ENCODE data around the gene JAM3. TPM values are rescaled to one million over a fixed set of nuclear protein-coding genes. Genes with fewer than 3 reads are reported as not detected.

JAM3 gene
- total and polyA plus RNA-seq, 2 donors (not counting 1 experiment from before 2014, with no cell fraction given), result 44.1 to 85.7 TPM

DNA sequence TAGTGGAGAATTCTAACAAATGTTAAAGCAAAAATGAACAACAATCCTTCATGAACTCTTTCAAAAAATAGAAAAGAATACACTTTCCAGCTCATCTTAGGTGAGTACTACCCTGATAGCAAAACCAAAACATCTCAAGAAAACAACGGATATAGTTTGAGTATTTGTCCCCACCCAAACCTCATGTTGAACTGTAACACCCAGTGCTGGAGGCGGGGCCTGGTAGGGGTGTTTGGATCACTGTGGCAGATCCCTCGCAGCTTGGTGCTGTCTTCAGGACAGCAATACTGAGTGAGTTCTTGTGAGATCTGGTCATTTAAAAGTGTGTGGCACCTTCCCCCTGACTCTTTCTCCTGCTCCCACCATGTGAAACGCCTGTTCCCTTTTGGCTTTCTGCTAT lies 127.9 kb downstream of the JAM3 start:
- H3K27ac ChIP-seq (ENCODE audit: insufficient read depth, low read length), result no peak overlapping the region

DNA sequence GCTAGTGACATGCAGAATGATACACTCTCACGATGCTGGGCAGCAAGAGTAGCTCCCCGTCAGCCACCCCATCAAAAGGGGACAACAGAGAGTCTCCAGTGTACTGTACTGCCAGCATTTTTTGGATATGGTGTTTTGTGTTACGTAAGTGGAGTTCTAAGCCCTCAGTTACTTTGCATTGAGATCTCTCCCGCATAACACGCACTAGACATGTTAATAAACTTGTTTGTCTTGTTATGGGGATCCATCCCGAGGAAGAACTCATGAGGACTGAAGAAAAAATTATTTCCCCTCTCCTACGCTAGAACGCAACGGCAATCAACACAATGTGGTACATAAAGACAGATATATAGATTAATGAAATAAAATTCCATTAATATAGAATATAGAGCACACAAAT lies 130.7 kb downstream of the JAM3 start:
- Histone ChIP-seq H3K36me3 (ENCODE audit: control insufficient read depth, insufficient read depth, low read length) (peaks cover 5% of the 10 kb centered on the region), H3K79me2 (ENCODE audit: control insufficient read depth, insufficient read depth, low read length) (no peaks in the 10 kb centered on the region), H3K4me3 (replicated peaks in 1 of 4; ENCODE audit: control extremely low read depth in 1 of 4, insufficient read depth in 1 of 4, low read depth in 3 of 4, low read length in 4 of 4) (no peak overlapping the region), H4K20me1 (ENCODE audit: control insufficient read depth, extremely low read depth, insufficient read depth, low read length) (no peaks in the 10 kb centered on the region), H3K4me1 (ENCODE audit: control insufficient read depth, extremely low read depth, insufficient read depth, low read length) (no peaks in the 10 kb centered on the region), H3K27ac (ENCODE audit: insufficient read depth, low read length) (no peak overlapping the region), H3K9ac (ENCODE audit: insufficient read depth, low read length) (no peak overlapping the region), H3K27me3 (ENCODE audit: control insufficient read depth, insufficient read depth, low read length) (no peaks in the 10 kb centered on the region), H2AFZ (ENCODE audit: low read length) (no peak overlapping the region), H3K9me3 (ENCODE audit: control insufficient read depth, insufficient read depth, low read depth, low read length) (no peaks in the 10 kb centered on the region), H3K4me2 (ENCODE audit: extremely low read depth, insufficient read depth, low read length) (no peak overlapping the region)
- no peak for DNase-seq (ENCODE audit: low read depth in 2 of 2)
- TF ChIP-seq, protein P1, sequence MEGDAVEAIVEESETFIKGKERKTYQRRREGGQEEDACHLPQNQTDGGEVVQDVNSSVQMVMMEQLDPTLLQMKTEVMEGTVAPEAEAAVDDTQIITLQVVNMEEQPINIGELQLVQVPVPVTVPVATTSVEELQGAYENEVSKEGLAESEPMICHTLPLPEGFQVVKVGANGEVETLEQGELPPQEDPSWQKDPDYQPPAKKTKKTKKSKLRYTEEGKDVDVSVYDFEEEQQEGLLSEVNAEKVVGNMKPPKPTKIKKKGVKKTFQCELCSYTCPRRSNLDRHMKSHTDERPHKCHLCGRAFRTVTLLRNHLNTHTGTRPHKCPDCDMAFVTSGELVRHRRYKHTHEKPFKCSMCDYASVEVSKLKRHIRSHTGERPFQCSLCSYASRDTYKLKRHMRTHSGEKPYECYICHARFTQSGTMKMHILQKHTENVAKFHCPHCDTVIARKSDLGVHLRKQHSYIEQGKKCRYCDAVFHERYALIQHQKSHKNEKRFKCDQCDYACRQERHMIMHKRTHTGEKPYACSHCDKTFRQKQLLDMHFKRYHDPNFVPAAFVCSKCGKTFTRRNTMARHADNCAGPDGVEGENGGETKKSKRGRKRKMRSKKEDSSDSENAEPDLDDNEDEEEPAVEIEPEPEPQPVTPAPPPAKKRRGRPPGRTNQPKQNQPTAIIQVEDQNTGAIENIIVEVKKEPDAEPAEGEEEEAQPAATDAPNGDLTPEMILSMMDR (conservative IDR thresholded peaks at IDR 0.05 in 1 of 2, IDR thresholded peaks at IDR 0.05 in 1 of 2; ENCODE audit: low read depth in 1 of 2, low read length in 2 of 2), result no peak
- no peak for TF ChIP-seq EZH2 (IDR thresholded peaks at IDR 0.05; ENCODE audit: low read length, missing control alignments)

More for the DNA sequence above, 127.9 kb downstream of the JAM3 start:
- H4K20me1 ChIP-seq (ENCODE audit: control insufficient read depth, extremely low read depth, insufficient read depth, low read length), result no peaks in the 10 kb centered on the region
- TF ChIP-seq, protein P1 (conservative IDR thresholded peaks at IDR 0.05 in 1 of 2, IDR thresholded peaks at IDR 0.05 in 1 of 2; ENCODE audit: low read depth in 1 of 2, low read length in 2 of 2), result no peak
- no peak for TF ChIP-seq EZH2 (IDR thresholded peaks at IDR 0.05; ENCODE audit: low read length, missing control alignments)
- DNase-seq (ENCODE audit: low read depth in 2 of 2), result no peak
- H3K4me3 ChIP-seq (replicated peaks in 1 of 4; ENCODE audit: control extremely low read depth in 1 of 4, insufficient read depth in 1 of 4, low read depth in 3 of 4, low read length in 4 of 4), result no peak overlapping the region
- H3K36me3 ChIP-seq (ENCODE audit: control insufficient read depth, insufficient read depth, low read length), result peaks cover 1% of the 10 kb centered on the region
- H3K4me1 ChIP-seq (ENCODE audit: control insufficient read depth, extremely low read depth, insufficient read depth, low read length), result no peaks in the 10 kb centered on the region
- no peak overlapping the region for H2AFZ ChIP-seq (ENCODE audit: low read length)
- no peaks in the 10 kb centered on the region for H3K27me3 ChIP-seq (ENCODE audit: control insufficient read depth, insufficient read depth, low read length)
- H3K4me2 ChIP-seq (ENCODE audit: extremely low read depth, insufficient read depth, low read length), result no peak overlapping the region
- H3K9ac ChIP-seq (ENCODE audit: insufficient read depth, low read length), result no peak overlapping the region
- H3K79me2 ChIP-seq (ENCODE audit: control insufficient read depth, insufficient read depth, low read length), result no peaks in the 10 kb centered on the region
- no peaks in the 10 kb centered on the region for H3K9me3 ChIP-seq (ENCODE audit: control insufficient read depth, insufficient read depth, low read depth, low read length)

DNA sequence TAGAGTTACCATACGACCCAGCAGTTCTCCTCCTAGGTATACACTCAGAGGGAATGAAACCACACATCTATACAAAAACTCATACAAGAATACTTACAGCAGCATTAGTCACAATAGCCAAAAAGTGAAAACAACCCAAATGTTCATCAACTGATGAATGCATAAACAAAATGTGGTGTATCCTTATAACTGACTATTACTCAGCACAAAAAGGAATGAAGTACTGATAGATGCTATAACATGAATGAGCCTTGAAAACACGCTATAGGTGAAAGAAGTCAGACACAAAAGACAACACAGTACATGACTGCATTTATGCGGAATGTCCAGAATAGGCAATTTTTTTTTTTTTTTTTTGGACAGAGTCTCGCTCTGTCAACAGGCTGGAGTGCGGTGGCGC lies 131.8 kb downstream of the JAM3 start:
- H2AFZ ChIP-seq (ENCODE audit: low read length), result no peak overlapping the region
- H3K27ac ChIP-seq (ENCODE audit: insufficient read depth, low read length), result no peak overlapping the region

More for the DNA sequence above, 131.8 kb downstream of the JAM3 start:
- no peaks in the 10 kb centered on the region for H4K20me1 ChIP-seq (ENCODE audit: control insufficient read depth, extremely low read depth, insufficient read depth, low read length)
- H3K27me3 ChIP-seq (ENCODE audit: control insufficient read depth, insufficient read depth, low read length), result no peaks in the 10 kb centered on the region
- H3K9me3 ChIP-seq (ENCODE audit: control insufficient read depth, insufficient read depth, low read depth, low read length), result no peaks in the 10 kb centered on the region
- H3K4me3 ChIP-seq (replicated peaks in 1 of 4; ENCODE audit: control extremely low read depth in 1 of 4, insufficient read depth in 1 of 4, low read depth in 3 of 4, low read length in 4 of 4), result no peak overlapping the region
- no peak for DNase-seq (ENCODE audit: low read depth in 2 of 2)
- no peaks in the 10 kb centered on the region for H3K4me1 ChIP-seq (ENCODE audit: control insufficient read depth, extremely low read depth, insufficient read depth, low read length)
- no peak for TF ChIP-seq EZH2 (IDR thresholded peaks at IDR 0.05; ENCODE audit: low read length, missing control alignments)
- TF ChIP-seq, protein P1 (conservative IDR thresholded peaks at IDR 0.05 in 1 of 2, IDR thresholded peaks at IDR 0.05 in 1 of 2; ENCODE audit: low read depth in 1 of 2, low read length in 2 of 2), result no peak
- H3K79me2 ChIP-seq (ENCODE audit: control insufficient read depth, insufficient read depth, low read length), result no peaks in the 10 kb centered on the region
- H3K4me2 ChIP-seq (ENCODE audit: extremely low read depth, insufficient read depth, low read length), result no peak overlapping the region
- H3K9ac ChIP-seq (ENCODE audit: insufficient read depth, low read length), result no peak overlapping the region
- peaks cover 6% of the 10 kb centered on the region for H3K36me3 ChIP-seq (ENCODE audit: control insufficient read depth, insufficient read depth, low read length)

Other genes with a start within 250 kb of the JAM3 start
- not detected in 2 replicates for gene SPATA19, start 223.6 kb upstream of the JAM3 start, total RNA-seq
- gene SPATA19, start 223.6 kb upstream of the JAM3 start, polyA plus RNA-seq, result not detected in 2 replicates
- under 0.01 and 0.26 TPM in 2 replicates for gene IGSF9B, start 112.1 kb upstream of the JAM3 start, total RNA-seq
- not detected in 2 replicates for gene IGSF9B, start 112.1 kb upstream of the JAM3 start, polyA plus RNA-seq
- gene NCAPD3, start 154.9 kb downstream of the JAM3 start, total RNA-seq, result 5.9 and 7.4 TPM in 2 replicates
- 11.4 and 27.7 TPM in 2 replicates for gene NCAPD3, start 154.9 kb downstream of the JAM3 start, polyA plus RNA-seq
- 36.7 and 44.3 TPM in 2 replicates for gene VPS26B, start 155.6 kb downstream of the JAM3 start, total RNA-seq
- 39.0 and 41.6 TPM in 2 replicates for gene VPS26B, start 155.6 kb downstream of the JAM3 start, polyA plus RNA-seq
- 78.1 and 88.7 TPM in 2 replicates for gene THYN1, start 184.3 kb downstream of the JAM3 start, total RNA-seq
- gene THYN1, start 184.3 kb downstream of the JAM3 start, polyA plus RNA-seq, result 54.9 and 58.7 TPM in 2 replicates
- 15.9 and 16.8 TPM in 2 replicates for gene ACAD8, start 184.5 kb downstream of the JAM3 start, total RNA-seq
- 19.6 and 22.1 TPM in 2 replicates for gene ACAD8, start 184.5 kb downstream of the JAM3 start, polyA plus RNA-seq
- gene GLB1L3, start 207.3 kb downstream of the JAM3 start, total RNA-seq, result not detected in 2 replicates
- not detected in 2 replicates for gene GLB1L3, start 207.3 kb downstream of the JAM3 start, polyA plus RNA-seq